Stimulated activated CD8-positive, alpha-beta memory T cell treated with anti-CD3 and anti-CD28 coated beads, Interleukin-4, amount 100 ng/mL, for 24 hours (primary cell): ENCODE measurements around the gene PDZD4.

Experiments
- DNase-seq: peaks from one replicate; pipeline ENCODE4 v3.0.0-alpha.2; 2020; ENCODE audit warnings: low read depth

PDZD4 gene

GRCh38 chrX:153829799-153830639, at the start of gene PDZD4:
PDZD4 (minus strand) TSS chrX:153830544; CDS start chrX:153830298, 246 bp downstream.
- DNase-seq: no peak

DNA sequence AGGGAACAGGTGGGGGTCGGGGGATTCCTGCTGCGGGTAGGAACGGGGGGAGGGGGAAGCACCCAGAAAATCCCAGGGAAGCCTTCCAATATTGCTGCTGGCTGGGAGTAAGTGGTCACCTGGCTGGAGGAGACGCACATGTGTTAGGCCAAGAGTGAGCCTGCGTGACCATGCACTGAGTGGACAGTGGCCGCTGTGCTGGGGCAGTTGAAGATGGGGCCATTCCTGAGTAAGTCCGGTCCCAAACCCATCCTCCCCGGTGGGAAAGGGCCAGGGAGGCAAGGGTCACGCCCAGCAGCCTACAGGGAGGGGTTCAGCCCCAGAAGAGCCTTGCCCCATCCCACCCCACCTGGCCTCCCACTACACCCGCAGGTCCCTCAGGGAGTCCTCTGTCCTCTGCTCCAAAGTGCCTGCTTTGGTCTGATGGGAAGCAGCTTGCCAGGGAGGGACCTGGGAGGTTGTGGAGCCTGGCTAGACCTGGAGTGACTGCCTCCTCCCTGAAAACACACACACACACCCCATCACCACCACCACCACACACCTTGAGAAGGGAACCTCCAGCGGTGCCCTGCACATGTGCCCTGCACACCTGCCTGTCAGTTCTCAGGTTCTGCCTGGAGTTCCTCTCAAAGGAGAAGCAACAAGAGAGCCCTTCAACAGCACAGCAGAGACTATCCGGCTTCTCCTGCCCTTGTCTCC, 49.5 kb upstream of the PDZD4 start:
- no peak for DNase-seq

- DNase-seq: no peak
Observed at GRCh38 chrX:153878969-153879653, 48.8 kb upstream of the PDZD4 start.

DNA sequence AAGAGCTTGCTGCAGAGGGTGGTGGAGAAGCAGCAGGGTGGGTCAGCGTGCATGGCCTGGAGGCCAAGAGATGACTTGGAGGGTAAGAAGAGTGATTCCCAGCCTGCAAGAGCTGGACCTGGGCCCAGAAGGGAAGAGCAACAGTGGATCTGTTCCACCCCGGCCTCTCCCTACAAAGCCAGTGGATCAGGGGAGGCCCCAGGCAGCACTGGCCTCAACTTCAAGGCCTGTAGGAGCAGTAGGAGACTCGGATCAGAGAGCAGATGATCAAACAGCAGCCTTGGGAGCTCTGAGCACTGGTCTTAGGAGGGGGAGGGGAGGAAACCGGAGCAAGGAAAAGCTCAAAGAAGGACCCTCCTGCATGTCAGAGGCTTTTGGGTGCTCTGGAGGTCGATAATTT, 48.0 kb upstream of the PDZD4 start:
- no peak for DNase-seq

GRCh38 chrX:153877571-153878261, 47.4 kb upstream of the PDZD4 start:
- no peak for DNase-seq

GRCh38 chrX:153876112-153876491, 45.8 kb upstream of the PDZD4 start:
- DNase-seq: no peak

DNA sequence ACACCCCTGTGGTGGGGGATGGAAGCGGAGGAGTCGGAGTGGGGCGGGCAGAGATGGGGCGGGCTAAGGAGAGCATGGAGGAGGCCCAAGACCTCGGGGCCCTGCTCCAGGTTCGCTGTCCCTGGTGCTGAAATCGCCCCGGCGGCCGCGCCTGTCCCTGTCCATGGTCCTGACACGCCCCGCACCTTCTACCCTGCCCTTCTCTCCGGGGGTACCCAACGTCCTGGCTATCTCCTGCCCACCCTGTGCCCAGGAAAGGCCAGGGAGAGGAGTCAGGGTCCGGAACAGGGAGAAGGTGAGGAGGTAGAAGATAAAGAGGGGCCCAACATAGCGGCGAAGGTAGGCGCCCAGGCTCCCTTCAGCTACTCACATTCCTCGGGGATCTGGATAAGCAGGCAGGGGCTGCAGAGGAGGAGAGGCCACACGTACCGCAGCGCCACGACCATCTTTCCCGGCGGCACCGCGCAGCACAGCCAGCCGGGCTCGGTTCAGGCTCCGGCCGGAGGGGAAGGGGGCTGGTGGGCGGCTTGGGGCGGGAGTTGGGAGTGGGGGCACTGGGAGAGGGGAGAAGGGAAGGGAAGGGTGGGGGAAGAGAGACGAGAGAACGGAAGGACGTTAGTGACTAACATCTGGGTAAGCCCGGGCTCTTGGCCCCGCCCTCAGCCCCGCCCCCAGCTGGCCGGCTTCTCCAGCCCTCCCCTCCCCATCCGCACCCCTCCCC, 45.2 kb upstream of the PDZD4 start:
- DNase-seq: peak; percentile 54

GRCh38 chrX:153874366-153875125, 44.2 kb upstream of the PDZD4 start:
- no peak for DNase-seq

- DNase-seq: no peak
Observed at GRCh38 chrX:153874085-153874365, 43.7 kb upstream of the PDZD4 start.

GRCh38 chrX:153873282-153874084, 43.1 kb upstream of the PDZD4 start:
- DNase-seq: no peak

- DNase-seq: no peak
Observed at GRCh38 chrX:153871946-153872878, 41.9 kb upstream of the PDZD4 start.

DNA sequence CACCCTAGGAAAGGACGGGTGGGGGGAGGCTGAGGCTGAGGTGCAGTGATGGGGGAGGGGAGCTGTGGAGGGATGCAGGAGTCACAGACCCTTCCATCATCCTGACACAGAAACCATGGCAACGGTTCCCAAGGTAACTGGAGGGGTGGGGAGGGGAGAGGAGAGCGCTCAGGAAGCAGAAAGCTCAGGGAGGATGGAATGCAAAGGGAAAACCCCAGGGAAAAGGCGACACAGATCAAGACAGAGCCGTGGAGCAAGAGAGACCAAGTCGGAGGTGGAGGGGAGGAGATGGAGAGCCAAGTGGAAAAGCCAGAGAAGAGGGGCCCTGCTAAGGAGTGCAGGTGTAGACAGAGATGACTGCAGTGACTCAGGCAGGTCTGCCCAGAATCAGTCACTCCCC, 41.1 kb upstream of the PDZD4 start:
- DNase-seq: no peak

DNA sequence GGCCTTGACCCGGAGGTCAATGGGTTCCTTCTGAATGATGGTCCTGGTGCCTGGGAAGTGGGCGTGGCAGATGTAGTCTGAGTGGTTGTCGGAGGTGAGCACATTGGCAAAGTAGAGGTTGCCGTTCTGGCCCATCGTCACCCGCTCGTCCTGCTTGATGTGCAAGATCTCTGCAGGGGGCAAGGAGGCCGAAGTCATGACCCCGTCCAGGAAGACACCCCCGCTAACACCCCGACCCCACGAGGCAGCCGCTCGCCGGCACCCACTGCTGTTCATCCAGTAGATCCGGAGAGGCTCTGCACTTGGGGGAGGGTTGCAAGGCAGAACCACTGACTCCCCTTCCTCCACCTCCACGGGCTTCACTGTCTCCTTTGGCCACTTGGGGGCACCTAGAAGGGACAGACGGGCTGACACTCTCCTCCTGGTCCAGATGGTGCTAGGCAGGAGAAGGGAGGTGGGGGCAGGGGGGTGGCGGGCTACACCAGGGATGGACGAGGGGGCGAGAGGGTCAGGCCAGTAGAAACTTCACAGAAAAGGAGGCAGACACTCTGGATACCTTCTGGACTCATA, 40.5 kb upstream of the PDZD4 start:
- DNase-seq: no peak

DNA sequence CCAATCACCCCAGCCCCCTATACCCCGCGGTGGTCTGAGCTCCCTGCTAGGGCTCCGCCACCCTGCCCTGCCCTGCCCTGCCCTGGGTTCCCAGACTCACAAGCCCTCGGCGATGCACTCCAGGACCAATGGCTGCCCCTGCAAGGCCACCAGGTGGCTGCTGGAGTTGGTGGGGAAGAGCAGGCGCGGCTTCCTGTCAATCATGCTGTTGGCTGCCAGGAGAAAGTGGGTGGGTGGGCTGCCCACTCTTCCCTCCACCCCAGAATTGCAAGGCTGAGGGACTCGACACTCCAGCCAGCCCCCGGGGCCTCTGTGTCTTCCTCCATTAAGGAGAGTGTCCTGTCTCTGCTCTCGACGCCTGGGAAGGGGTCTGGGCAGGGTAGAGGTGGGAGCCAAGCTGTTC, 39.9 kb upstream of the PDZD4 start:
- DNase-seq: no peak

DNA sequence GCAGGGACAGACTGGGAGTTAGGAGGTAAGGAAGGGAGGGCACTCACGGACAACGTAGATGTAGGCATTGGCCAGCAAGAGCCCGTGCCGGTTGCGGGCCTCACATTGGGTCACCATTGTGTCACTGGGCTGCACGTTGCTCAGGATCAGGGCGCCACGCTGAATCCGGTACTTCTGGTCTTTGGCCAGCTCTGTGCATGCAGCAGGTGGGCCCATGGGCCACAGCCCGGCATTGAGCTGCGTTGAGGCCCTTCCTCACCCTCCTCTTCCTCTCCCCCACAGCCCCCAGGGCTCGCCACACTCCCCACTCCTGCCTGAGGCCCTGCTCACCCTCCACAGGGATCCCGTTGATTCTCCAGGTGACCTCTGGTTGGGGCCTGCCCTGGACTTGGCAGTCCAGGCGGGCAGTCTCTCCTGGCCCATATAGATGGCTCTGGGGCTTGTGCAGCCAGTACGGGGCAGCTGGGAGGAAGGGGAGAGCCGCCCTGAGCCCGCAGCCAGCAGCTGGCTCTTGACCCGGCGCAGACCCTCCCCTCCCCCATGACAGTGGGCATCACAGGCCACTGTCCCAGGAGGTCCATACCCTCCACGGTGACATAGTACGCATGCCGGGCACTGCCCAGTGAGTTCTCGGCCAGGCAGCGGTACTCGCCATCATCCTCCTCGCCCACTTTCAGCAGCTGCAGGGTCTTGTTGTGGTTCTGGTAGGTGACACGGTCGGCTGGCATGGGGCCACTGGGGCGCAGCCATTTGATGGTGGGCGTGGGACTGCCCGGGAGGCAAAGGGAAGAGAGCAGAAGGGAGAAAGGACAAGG, 39.3 kb upstream of the PDZD4 start:
- DNase-seq: no peak

DNA sequence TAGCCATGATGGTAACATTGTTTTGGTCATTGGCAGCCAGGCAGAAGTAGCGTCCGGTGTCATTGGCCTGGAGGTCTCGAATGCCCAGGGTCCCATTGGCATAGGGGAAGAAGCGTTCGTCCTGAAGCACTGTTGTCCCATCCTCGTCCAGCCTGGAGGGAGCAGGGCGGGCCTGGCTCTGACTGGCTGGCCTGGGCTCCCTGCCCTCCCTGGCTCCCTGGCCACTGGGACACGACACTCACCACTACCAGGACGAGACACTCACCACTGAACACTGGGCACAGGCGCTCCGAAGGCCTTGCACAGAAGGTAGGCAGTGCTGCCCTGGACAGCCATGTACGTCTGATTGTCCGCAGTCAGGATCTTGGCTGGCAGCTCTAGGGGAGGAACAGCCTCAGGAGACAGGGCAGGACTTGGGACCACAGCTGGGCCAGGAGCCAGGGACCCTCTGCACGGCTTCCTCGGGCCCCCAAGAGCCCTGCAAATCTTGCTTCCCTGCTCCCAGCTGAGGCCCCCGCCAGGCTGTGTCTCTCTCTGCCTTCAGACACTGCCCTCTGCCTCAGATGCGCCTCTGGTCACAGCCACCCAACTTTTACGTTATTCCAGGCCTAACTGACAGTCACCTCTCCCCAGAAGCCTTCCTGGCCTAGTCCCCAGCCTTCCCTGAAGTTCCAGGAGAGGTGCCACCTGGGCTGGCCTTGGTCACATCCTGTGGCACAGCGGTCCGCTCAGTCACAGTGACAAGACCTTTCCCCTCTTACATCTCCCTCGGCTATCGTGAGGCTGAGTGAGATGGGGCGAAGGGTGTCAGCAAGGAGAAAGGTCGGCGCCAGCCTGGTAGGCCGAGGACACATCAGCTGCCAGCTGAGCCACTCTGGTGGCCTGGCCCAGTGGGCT, 38.5 kb upstream of the PDZD4 start:
- DNase-seq: no peak

DNA sequence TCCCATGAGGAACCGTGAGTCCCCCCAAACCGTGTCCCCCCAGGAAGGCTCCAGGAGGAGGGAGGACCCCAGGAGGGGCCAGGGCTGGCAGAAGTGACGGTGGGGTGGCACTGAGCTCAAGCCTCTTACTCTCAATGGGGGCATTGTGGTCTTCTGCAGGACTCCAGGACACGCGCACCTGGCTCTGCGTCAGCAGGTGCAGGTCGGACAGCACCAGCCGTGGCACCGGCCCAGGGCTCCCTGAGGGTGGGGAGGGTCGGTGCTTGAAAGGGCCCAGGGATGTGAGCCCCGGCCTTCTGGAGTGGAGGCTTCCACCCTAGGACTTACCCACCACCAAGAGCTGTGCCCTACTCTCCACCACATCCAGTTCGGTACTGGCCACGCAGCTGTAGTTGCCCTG, 37.3 kb upstream of the PDZD4 start:
- no peak for DNase-seq
